OCI-M1 (cell line): Measurements from ENCODE around the gene SAFB2.

ENCODE experiments used
- DNase-seq: peaks from one replicate; lab custom pipeline; 2025; lab: John Stamatoyannopoulos, UW

SAFB2 gene

DNA sequence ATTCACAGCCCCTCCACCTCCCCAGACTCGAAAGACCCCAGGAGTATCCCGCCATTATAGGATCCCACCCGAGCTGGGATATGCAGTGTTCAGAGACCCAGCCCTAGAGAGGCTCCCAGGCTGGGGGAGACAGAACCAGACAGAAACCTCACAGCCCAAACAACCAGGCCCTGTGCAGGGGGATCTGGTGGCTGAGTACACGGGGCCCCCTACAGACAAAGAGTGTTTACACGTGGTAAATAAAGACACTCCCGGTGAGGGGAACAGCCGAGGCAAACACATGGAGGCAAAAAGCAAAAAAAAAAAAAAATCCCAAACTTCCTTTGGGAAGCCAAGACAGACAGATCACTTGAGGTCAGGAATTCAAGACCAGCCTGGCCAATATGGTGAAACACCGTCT is 79.9 kb downstream of the SAFB2 start:
- DNase-seq: no peak

DNA sequence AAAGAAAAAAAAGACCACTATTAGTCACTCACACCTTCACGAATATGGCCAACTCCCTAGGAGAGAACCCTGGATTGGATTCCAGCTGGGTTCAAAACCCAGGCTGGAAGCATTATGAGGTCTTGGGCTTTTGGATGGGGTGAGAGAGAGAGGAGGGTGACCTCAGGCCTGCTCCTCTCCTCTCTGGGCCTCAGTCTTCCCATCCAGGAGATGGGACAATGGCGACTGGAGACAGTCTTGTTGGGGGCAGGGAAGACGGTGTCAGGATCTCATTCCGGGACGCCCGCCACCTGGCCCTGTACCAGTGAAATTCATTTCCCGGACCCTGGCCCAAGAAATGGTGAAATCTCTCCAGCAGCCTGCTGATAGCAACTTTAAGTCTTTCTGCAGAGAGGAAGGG is 81.1 kb downstream of the SAFB2 start:
- DNase-seq: no peak

DNA sequence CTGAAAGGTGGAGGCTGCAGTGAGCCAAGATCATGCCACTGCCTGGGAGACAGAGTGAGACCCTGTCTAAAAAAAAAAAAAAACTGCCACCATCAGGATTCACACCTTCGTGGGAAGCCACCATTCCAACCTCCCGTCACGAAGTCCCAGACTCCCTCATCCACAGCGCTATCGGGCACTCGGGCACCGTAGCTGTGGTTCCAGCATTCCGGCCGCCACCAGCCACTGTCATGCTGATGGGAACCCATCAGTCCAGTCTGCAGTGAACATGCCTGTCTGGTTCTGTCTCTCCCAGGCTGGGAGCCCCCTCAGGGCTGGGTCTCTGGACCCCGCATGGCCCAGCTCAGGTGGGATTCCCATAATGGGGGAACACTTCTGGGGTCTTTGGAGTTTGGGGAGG is 82.4 kb downstream of the SAFB2 start:
- DNase-seq: no peak

DNA sequence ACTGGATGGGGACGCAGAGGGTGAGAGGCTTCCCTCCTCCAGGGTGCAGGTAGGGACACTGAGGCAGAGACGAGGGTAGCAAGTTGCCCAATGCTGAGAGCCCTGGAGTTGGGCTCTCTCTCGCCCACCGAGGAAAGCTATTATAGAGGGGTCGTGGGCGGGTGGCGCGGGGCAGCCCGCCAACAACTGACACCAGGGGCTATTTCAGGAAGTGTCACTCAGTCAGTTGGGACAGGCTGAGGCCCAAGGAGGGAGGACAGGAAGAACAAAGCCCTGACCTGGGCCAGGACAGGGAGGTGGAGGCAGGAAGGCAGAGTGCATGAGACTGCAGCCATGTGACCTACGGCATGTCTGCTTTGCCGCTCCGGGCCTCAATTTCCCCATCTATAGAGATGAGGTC is 84.7 kb downstream of the SAFB2 start:
- no peak for DNase-seq
